Breast epithelium (tissue), 3 donors: ENCODE data around the gene POTEJ. TPM values are rescaled to one million over a fixed set of nuclear protein-coding genes. Genes with fewer than 3 reads are reported as not detected.

Experiments used
- total RNA-seq, 3 donors: library from RNA; depleted of rRNA; stranded (reverse); fragments of >200 nt; gene quantifications; one replicate each; pipeline ENCODE4 v1.1.0, GENCODE V29; 2016

The POTEJ gene
- total RNA-seq, 3 donors from 2014 or later: not detected

Other genes with a start within 250 kb of the POTEJ start
- gene POTEI, start 102.1 kb upstream of the POTEJ start, total RNA-seq: 1 to 10 TPM in 1 of 3 donors, under 1 TPM in 1, not detected in 1; 0.98 to 1.2 TPM
- gene CFC1B, start 90.2 kb upstream of the POTEJ start, total RNA-seq: not detected
- not detected for gene CFC1, start 11.9 kb upstream of the POTEJ start, total RNA-seq
- gene GPR148, start 117.6 kb downstream of the POTEJ start, total RNA-seq: not detected
- gene AMER3, start 144.1 kb downstream of the POTEJ start, total RNA-seq: not detected
- 10 to 100 TPM in 1 of 3 donors, 1 to 10 TPM in 2; 7.5 to 10.1 (median 8.0) TPM for gene ARHGEF4, start 225.5 kb downstream of the POTEJ start, total RNA-seq